Lung (tissue), 12 donors: ENCODE data around the gene CEP170B. TPM values are rescaled to one million over a fixed set of nuclear protein-coding genes. Genes with fewer than 3 reads are reported as not detected.
A peak's percentile ranks its signal among the peaks of the same experiment; 100 is the strongest.
"Not testable (repeated sequence)": the region's sequence is repeated elsewhere in the genome, so short reads cannot be mapped to it uniquely, and the experiment has no call there.

Experiments used
- ATAC-seq: fragments of 200-7000 bp; cut with Tn5 transposase; one replicate; pipeline ENCODE4 v1.9.1; 2020; ENCODE audit warnings: moderate number of reproducible peaks; ENCODE audit not compliant: insufficient read depth, low FRiP score
- DNase-seq, 3 donors: peaks; one replicate each; pipeline ENCODE4 v3.0.0-alpha.2; 2013 to 2017
- H3K27ac ChIP-seq, 2 donors: one replicate each; pipeline ENCODE4 v1.5.1; 2013; ENCODE audit warnings: mild to moderate bottlenecking in 2 of 2, moderate library complexity in 2 of 2, control low read depth in 1 of 2, inconsistent platforms in 1 of 2, low read depth in 1 of 2, low read length in 1 of 2
- H3K27me3 ChIP-seq, 3 donors: one replicate each; pipeline ENCODE4 v1.5.1; 2013; ENCODE audit warnings: low read length in 2 of 3; ENCODE audit not compliant: control insufficient read depth in 3 of 3, insufficient read depth in 3 of 3
- H3K36me3 ChIP-seq, 4 donors: one replicate each; pipeline ENCODE4 v1.5.1; 2013; ENCODE audit warnings: low read length in 4 of 4, mild to moderate bottlenecking in 1 of 4, moderate library complexity in 1 of 4; ENCODE audit not compliant: control insufficient read depth in 4 of 4, insufficient read depth in 4 of 4
- H3K4me1 ChIP-seq, 5 donors: one replicate each; pipeline ENCODE4 v1.5.1; 2013; ENCODE audit warnings: low read length in 5 of 5, mild to moderate bottlenecking in 2 of 5, moderate library complexity in 1 of 5; ENCODE audit not compliant: control insufficient read depth in 5 of 5, insufficient read depth in 5 of 5
- H3K4me3 ChIP-seq: one replicate; pipeline ENCODE4 v1.5.1; 2013; ENCODE audit warnings: mild to moderate bottlenecking, control low read depth, moderate library complexity
- H3K9ac ChIP-seq, 2 donors: one replicate each; pipeline ENCODE4 v1.5.1; 2013; ENCODE audit warnings: low read length in 2 of 2, control low read depth in 1 of 2; ENCODE audit not compliant: insufficient read depth in 1 of 2
- H3K9me3 ChIP-seq, 4 donors: one replicate each; pipeline ENCODE4 v1.5.1; 2013; ENCODE audit warnings: low read length in 3 of 4, mild to moderate bottlenecking in 1 of 4, moderate library complexity in 1 of 4; ENCODE audit not compliant: control insufficient read depth in 4 of 4, insufficient read depth in 3 of 4
- CTCF ChIP-seq: IDR thresholded peaks from 2 replicates; pipeline ENCODE4 v1.5.1; 2012; ENCODE audit warnings: mild to moderate bottlenecking; ENCODE audit errors: control extremely low read depth, extremely low read depth
- WGBS, 2 donors: extraction: QIAGEN DNeasy Blood & Tissue Kit; methylation state at CpG; one replicate each; pipeline ENCODE4 v1.1.7; 2013; 5-methylcytosine and 5-hydroxymethylcytosine counted together
- polyA plus RNA-seq, 2 donors: library from polyadenylated mRNA; stranded (reverse); fragments of 200-250 nt; gene quantifications; one replicate each; pipeline ENCODE4 v1.2.1, GENCODE V29; 2013
- total RNA-seq, 2 donors: library from RNA; depleted of rRNA in 1 of 2; stranded (reverse); fragments of >200 nt in 1 of 2; gene quantifications; one replicate each; pipeline ENCODE4 v1.2.1, GENCODE V29; 2014 to 2021
- donor health status: control.
- donor health status: control.
- donor health status: Bipolar disorder and iron deficiency.
- donor health status: healthy.
- donor health status: DM: yes; HTN: yes; CAD: no.

The CEP170B gene
- total and polyA plus RNA-seq, 4 donors = 12.1 to 50.3 (median 15.1) TPM

GRCh38 chr14:104903990-104904389 lies 38.9 kb downstream of the CEP170B start:
- Histone ChIP-seq H3K9me3 (peaks cover 0 to 3% (median 0%) of the 10 kb centered on the region in 4 donors), H3K36me3 (no peaks in the 10 kb centered on the region), H3K9ac (no peak overlapping the region), H3K27ac (no peak overlapping the region), H3K4me1 (no peaks in the 10 kb centered on the region), H3K4me3 (no peak overlapping the region), H3K27me3 (peaks cover 0 to 4% (median 0%) of the 10 kb centered on the region in 3 donors)
- TF ChIP-seq CTCF = no peak
- DNase-seq = no peak
- ATAC-seq = no peak
- WGBS, 2 donors = 91 to 95% methylated on average over 7 of the region's 7 CpGs

- not testable (repeated sequence) for H3K4me1 ChIP-seq, H3K27ac ChIP-seq, H3K4me3 ChIP-seq, H3K9me3 ChIP-seq, H3K27me3 ChIP-seq, ATAC-seq, H3K36me3 ChIP-seq, H3K9ac ChIP-seq
- DNase-seq = peak in 2 of 3 donors; percentile 7 to 33
- 63 to 70% methylated on average over 29 to 38 of the region's 38 CpGs for WGBS, 2 donors
Observed at GRCh38 chr14:104904650-104905578, 39.8 kb downstream of the CEP170B start.

- H3K27ac ChIP-seq, H3K4me3 ChIP-seq, H3K27me3 ChIP-seq, DNase-seq, H3K36me3 ChIP-seq, H3K9me3 ChIP-seq, ATAC-seq, H3K4me1 ChIP-seq, H3K9ac ChIP-seq: not testable (repeated sequence)
- WGBS, 2 donors = 76 to 79% methylated on average over 27 to 28 of the region's 28 CpGs
Observed at GRCh38 chr14:104905579-104905933, 40.5 kb downstream of the CEP170B start.

- no peak overlapping the region for H3K9ac ChIP-seq
- H3K4me1 ChIP-seq = no peaks in the 10 kb centered on the region
- 24 to 42% methylated on average over 1 of the region's 1 CpG for WGBS, 2 donors
- no peak for DNase-seq
- TF ChIP-seq CTCF = no peak
- ATAC-seq = no peak
- H3K9me3 ChIP-seq = peaks cover 0 to 7% (median 3%) of the 10 kb centered on the region in 4 donors
- H3K36me3 ChIP-seq = no peaks in the 10 kb centered on the region
- H3K27ac ChIP-seq = no peak overlapping the region
- H3K27me3 ChIP-seq = peaks cover 0 to 5% (median 0%) of the 10 kb centered on the region in 3 donors
- H3K4me3 ChIP-seq = no peak overlapping the region
Observed at GRCh38 chr14:104908303-104908702, 43.2 kb downstream of the CEP170B start.
